Stomach (tissue), 4 donors: ENCODE data around the gene LY6G6C.

Source experiments
- CTCF ChIP-seq, 7 experiments: fragments of 450-650 bp in 4 of 7; fragments of 200-600 bp in 3 of 7; sonication (generic) in 3 of 7; IDR thresholded peaks; one replicate each; pipeline ENCODE4 v1.5.1; 2016 to 2019; ENCODE audit warnings: antibody characterized with exemption in 7 of 7, control low read depth in 2 of 7, mild to moderate bottlenecking in 1 of 7
- POLR2AphosphoS5 ChIP-seq, 3 donors: sonication (generic); formaldehyde crosslinking; IDR thresholded peaks; one replicate each; pipeline ENCODE4 v1.6.1; 2016; ENCODE audit warnings: antibody characterized with exemption in 3 of 3

- TF ChIP-seq CTCF (IDR thresholded peaks at IDR 0.05), result no peak
- TF ChIP-seq POLR2AphosphoS5 (IDR thresholded peaks at IDR 0.05), result no peak
Measured at GRCh38 chr6:31767096-31767645, 45.6 kb upstream of the LY6G6C start.
